RKO (cell line): Measurements from ENCODE around the gene ROR1.

Source experiments
- DNase-seq: peaks from one replicate; pipeline ENCODE4 v3.0.0-alpha.2; 2016; ENCODE audit warnings: low spot score

Gene ROR1

DNA sequence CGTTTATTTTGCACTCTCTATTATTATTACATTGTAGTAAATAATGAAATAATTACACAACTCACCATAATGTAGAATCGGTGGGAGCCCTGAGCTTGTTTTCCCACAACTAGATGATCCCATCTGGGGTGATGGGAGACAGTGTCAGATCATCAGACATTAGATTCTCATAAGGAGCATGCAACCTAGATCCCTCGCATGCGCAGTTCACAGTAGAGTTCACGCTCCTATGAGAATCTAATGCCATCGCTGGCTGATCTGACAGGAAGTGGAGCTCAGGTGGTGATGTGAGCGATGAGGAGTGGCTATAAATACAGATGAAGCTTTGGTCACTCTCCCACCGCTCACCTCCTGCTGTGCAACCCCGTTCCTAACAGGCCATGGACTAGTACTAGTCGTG, 112.1 kb downstream of the ROR1 start:
- DNase-seq, result no peak

GRCh38 chr1:63886340-63886739, 112.5 kb downstream of the ROR1 start:
- DNase-seq, result no peak

GRCh38 chr1:63887809-63888208, 114.0 kb downstream of the ROR1 start:
- DNase-seq, result no peak

- no peak for DNase-seq
These were observed 115.2 kb downstream of the ROR1 start for GRCh38 chr1:63888984-63889383.

DNA sequence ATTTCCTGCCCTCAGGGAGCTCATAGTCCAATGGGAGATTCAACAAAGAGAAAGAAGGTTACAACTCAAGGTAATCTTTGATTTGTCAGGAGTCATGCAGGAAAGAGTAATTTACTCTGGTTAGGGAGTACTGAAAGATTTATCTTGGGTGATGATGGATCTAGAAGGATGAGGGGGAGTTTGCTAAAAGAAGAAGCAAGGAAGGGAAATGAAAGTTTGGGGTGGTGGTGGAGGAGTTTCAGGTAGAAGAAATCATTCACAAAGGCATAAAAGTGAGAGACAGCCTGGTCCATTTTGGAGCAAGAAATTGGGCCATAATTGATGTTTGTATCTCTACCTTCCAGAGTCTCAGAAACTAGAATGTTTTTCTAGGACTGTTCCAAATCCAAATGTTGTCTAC, 116.7 kb downstream of the ROR1 start:
- DNase-seq, result no peak

GRCh38 chr1:63891060-63891690, 117.4 kb downstream of the ROR1 start:
- no peak for DNase-seq

DNA sequence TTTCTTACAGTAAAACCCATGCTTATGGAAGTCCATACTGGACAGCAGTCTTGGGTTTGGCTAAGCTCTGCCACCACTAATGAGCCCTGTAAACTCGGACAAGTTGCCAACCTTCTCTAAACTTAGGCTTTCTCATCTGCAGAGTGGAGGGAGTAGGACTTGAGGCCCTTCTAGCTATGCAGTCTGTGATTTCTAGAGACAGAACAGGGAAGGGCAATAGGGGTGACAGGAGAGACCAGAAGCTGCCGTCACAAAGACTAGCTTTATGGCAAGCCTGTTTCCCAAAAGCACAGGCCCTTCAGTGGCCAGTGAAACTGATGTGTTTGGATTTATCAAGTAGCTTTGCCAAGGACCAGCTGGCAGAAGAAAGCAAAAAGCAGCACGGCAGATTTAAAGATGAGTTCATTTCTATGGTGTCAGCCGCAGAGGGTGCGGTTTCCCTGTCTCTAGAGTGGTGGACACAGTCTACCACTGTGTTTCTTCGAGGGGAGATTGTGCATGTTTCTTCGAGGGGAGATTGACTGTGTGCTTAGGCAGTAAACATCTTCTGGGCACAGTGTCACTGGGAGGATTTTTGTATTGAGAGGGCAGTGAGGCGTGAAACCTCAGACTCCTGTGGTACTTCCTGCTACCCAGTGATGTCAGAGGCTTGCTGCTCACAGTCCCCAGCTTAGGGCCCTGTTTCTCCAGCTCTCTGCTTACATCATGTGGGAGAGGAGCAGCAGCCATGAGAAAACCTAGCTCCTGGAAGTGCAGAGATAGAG, 119.0 kb downstream of the ROR1 start:
- no peak for DNase-seq

DNA sequence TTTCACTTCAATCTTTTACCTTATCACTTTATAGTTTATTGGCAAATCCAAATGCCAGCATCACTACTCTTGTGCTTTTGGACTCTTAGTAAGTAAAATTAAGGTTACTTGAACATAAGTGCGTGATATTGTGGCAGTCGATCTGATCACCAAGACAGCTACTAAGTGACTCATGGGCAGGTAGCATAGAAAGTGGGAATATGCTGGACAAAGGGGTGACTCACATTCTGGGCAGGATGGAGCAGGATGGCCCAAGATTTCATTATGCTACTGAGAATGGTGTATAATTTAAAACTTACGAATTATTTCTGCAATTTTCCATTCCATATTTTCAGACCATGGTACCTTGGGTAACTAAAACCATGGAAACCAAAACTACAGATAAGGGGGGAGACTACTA, 120.2 kb downstream of the ROR1 start:
- DNase-seq, result no peak

GRCh38 chr1:63894627-63895265, 120.9 kb downstream of the ROR1 start:
- no peak for DNase-seq

DNA sequence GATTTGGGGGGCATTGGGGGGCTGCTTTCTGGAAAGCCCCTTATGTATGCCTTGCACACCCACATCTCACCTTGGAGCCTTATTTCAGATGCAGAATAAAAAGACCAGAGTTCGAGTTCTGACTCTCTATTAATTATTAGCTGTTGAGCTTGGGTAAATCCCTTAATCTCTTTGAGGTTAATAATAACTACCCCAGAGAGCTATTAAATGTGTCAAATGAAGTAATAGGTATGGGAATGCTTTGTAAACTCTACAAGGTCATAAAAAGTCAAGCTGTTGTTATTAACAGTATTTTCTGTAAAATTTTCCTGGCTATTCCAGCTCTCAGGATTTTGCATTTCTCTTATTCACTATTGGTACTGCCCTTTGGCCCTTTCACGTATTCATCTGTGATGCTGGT, 122.9 kb downstream of the ROR1 start:
- no peak for DNase-seq

GRCh38 chr1:63898428-63899196, 124.8 kb downstream of the ROR1 start:
- no peak for DNase-seq

DNA sequence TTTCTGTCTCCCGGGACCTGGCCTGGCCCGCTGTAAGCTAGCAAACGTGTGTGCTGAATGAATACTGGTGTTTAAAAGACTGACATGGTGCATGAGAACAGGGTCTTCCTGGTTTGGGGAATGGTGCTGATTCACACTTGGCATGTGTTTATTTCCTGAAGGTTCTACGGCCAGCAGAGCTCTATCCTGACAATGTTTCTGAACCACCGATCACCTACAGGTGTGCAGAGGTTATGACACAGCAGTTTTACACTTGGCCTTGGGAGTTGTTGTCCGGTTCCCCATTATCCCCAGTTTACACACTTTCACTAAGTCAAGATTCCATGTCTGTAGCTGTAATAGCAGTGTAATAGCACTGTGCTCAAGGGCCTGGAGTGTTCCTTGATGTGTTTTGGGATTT, 127.3 kb downstream of the ROR1 start:
- no peak for DNase-seq

DNA sequence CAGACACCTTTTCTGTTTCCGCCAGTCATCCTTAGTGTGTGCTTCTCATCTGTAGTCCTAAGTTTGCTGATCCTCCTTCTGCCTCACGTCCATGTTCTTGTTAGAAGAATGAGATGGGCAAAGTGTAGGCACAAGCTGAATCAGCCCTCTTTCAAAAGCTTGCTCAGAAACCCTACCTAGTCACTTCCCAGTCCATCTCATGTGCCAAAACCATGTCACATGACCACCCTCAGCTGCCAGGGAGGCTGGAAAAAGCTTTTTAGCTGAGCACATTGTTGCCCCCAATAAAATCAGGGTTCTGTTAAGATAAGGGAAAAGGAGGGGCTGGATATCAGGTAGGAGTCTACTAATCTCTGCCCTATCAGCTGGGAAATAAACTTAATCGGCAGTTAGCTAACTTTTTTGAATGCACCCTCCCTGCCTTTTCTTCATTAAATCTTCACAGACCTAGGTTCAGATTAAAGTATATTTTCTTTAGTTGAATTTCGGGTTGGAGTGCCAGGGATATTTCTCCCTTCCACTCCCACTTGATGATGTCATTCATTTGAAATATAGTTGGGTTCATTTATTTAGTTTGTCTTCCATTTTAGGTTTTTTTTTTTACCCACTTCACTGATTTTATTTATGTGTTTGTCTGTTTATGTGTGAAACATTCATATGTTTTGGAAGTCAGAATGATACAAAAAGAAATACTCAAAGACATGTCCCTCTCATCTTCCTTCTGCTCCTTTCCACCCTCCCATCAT, 129.2 kb downstream of the ROR1 start:
- peak; percentile 30 for DNase-seq

- DNase-seq, result no peak
These were observed 130.3 kb downstream of the ROR1 start for GRCh38 chr1:63903947-63904610.

- no peak for DNase-seq
These were observed 131.0 kb downstream of the ROR1 start for GRCh38 chr1:63904826-63905225.

DNA sequence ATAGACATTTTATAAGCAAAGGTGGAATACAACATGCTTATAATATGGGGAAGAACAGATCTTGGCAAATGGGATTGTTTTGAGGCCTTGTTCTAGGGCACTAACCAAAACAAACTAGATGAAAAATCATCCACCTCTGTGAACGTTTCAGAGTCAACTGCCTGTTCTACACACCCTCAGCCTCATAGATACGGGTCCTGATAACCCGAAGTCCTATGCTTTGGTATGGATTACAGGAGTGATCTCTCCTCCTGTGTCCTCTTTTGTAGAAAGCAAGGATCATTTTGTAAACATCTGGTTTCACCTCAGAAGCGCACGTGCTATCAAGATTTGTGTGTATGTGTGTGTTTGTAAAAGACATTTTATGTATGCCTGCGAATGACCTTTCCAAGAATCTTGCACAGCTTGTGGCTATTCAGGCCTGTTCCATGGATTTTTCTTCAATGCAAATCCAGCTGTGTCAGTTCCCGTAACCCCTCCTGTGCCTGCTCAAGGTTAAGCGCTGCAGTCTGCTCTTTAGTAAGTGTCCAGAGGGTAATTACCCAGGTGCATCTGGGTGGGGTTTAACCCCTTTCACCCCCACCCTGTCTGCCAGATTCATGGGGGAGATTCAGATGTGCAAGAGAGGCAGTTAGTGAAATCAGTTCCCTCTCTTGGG, 132.4 kb downstream of the ROR1 start:
- no peak for DNase-seq

DNA sequence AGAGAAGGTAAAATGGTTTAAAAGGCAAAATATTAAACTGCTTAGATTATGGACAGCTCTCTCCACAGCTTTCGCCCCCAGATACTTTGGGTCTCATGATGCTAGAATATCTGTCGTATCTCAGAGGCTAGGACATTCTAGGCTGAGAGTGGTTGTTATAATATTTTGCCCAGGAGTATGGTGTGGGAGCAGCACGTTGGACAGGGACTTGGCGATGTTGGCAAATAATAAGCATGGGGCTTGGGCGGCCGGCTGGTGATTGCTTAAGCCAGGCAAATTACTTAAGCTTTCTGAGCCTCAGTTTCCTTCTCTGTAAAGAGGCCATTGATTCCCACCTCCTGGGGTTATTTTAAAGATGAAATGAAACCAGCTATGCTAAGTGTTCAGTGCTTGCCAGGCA, 133.2 kb downstream of the ROR1 start:
- no peak for DNase-seq

DNA sequence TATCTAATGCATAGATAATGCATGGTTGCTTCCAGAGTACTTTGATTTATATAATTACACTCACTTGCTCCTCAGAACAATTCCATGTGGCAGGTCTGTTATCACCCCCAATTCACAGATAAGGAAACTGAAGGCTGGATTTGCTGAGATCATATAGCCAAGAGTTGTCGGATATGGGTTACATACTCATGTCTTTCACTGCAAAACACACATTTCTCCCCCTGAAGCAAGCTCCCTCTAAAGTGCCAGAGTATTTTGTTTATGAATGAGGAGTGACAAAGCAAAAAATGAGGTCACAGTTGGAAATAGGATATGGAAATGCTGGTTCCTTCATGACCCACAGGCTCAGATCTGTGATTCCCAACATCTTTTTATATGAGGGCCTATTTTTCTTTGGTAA, 134.2 kb downstream of the ROR1 start:
- DNase-seq, result no peak

- DNase-seq, result no peak
These were observed 135.7 kb downstream of the ROR1 start for GRCh38 chr1:63909526-63909925.

DNA sequence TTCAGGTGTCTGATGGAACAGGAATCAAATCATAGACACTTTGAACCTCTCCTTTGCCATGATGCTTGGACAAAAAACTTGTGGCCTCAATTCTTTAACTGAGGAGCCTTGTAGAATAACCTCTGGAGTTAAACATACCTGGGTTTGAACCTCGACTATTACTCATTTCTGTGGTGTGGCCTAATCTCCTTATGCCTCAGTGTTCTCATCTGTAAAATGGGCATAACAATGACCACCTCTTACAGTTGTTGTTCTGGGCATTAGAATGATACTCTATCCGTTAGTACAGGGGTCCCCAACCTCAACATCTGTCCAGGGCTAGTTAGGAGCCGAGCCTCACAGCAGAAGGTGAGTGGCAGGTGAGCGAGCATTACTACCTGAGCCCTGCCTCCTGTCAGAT, 137.2 kb downstream of the ROR1 start:
- DNase-seq, result no peak

GRCh38 chr1:63912643-63913042, 138.8 kb downstream of the ROR1 start:
- DNase-seq, result no peak
